GM19351 (cell line): Measurements from ENCODE around the gene RFX2.
A peak's percentile ranks its signal among the peaks of the same experiment; 100 is the strongest.
"Not testable (repeated sequence)": the region's sequence is repeated elsewhere in the genome, so short reads cannot be mapped to it uniquely, and the experiment has no call there.

Source experiments
- ATAC-seq: cut with Tn5 transposase; IDR thresholded peaks from one replicate; pipeline ENCODE4 v1.9.1; 2021; ENCODE audit warnings: mild to moderate bottlenecking, moderate library complexity; ENCODE audit not compliant: unreplicated experiment

Gene RFX2

DNA sequence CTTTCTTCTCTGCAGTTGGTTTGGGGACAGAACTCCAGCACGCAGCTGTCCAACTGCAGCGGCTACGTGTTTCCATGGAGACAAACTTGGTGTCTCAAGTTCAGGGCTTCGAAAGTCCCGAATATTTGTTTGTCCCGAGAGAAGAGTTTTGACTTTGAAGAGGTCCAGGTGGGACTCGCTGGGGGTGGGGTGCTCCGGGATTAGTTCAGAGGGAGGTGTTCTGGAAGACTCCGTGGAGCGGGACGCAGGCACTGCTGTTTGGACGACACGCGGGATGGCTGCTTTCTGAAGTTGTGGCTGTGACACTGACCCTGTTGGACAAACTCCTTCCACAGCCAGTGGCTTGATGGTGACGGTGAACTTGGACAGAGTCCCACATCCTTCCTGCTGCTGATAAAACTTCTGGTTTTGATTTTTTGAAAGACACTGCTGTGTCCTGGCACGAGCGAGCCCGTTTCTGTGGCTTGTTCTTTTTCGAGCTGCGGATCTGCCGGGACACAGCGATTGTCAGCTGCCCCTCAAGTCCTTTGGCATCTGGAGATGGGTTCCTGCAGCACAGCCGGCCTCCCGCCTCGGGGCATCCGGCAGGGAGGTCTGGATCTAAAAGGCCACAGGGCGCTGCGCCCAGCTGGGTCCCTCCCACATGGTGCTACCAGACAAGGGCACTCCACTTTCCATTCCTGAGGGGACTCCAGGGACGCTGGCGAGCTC, 116.5 kb downstream of the RFX2 start:
- ATAC-seq, result no peak

GRCh38 chr19:5993201-5993600, 117.1 kb downstream of the RFX2 start:
- ATAC-seq, result no peak

- ATAC-seq, result no peak
Measured at GRCh38 chr19:5992756-5993155, 117.5 kb downstream of the RFX2 start.

- no peak for ATAC-seq
Measured at GRCh38 chr19:5991244-5991838, 119.0 kb downstream of the RFX2 start.

- ATAC-seq, result no peak
Measured at GRCh38 chr19:5990289-5990797, 120.0 kb downstream of the RFX2 start.

- ATAC-seq, result no peak
Measured at GRCh38 chr19:5989388-5990074, 120.8 kb downstream of the RFX2 start.

GRCh38 chr19:5988517-5989387, 121.5 kb downstream of the RFX2 start:
- no peak for ATAC-seq

GRCh38 chr19:5987077-5987818, 123.1 kb downstream of the RFX2 start:
- ATAC-seq, result no peak

DNA sequence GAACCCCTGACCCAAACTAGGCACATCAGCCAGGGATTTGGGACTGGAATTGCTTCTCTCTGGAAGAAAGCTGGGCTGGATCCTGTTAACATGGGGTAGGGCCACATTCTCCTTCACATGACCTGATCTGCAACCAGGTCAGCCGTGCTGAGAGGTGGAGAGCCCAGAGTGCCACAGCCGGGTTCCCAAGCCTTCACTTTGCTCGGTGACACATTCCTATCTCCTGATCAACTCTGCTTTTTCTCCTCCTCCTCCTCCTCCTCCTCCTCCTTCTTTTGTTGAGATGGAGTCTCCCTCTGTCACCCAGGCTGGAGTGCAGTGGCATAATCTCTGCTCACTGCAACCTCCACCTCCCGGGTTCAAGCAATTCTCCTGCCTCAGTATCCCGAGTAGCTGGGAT, 124.5 kb downstream of the RFX2 start:
- not testable (repeated sequence) for ATAC-seq

DNA sequence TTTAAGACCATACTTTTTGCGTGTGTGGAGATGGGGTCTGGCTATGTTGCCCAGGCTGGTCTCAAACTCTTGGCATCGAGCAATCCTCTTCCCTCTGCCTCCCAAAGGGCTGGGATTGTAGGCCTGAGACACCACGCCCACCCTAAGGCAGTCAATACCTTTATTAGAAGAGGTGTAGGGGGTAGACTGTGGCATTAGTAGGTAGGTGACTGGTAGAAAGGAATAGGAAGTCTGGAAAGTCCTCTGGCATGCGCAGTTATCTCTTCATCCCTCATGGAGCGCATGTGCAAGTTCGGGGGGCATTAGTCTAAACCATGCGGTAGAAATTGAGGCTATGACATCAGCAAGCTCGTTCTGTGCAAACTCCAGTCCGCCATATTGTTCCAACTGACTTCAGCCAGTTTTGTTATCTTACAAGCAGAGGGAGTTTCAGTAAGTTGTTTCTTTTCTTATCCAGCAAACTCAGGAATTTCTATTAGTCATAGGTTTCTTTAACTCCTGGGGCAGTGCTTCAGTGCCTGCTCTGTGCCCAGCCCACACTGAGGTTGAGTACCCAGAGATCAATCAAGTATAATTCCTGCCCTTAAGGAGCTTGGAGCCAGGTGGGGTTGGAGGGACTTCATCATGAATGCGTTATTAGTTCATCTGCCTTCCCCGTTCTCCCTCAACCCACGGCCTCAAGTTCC, 125.1 kb downstream of the RFX2 start:
- ATAC-seq, result no peak

GRCh38 chr19:5984600-5984999, 125.7 kb downstream of the RFX2 start:
- no peak for ATAC-seq

GRCh38 chr19:5983367-5983955, 126.8 kb downstream of the RFX2 start:
- ATAC-seq, result no peak

GRCh38 chr19:5978606-5979552, 131.4 kb downstream of the RFX2 start:
- ATAC-seq, result no peak

DNA sequence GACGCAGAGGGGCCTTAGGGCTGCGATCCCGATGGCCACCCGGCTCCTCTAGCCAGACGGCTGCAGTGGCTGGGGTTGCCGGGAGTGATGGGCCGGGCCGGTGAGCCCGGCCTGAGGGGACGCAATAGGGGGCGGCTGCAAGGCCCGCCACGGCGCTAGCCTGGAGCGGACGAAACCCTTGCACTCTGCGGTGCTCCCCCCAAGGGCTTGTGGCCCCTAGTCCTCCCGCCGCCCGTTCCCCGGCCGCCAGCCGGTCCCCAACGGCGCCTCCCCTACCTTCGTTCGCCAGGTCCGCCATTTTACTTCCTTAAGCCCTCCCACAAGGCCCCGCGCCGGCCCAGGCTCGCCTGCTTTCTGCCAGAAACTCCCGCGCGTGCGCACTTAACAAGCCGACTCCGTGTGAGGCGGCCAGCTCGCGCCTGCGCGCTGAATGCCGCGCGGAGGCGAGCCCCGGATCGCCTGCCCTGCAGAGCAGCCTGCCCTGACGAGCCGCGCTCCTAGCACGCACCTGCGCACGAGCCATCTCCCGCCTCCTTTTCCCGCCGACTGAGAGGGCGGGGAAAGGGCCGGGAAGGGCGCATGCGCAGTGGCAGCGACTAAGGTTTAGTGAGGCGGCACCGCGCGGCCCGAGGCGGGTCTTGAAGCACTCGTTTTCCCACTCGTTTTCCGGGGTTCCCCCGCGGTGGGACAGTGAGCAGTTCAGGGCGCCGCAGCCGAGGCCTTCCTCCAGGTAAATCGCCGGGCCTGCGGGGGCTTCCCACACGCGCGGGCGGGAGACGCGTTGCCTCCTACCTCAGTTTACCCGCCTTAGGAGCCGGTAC, 132.3 kb downstream of the RFX2 start, which contains the start of gene RANBP3:
RANBP3 (minus strand) TSS at position 356 of the 821 bp plus-strand sequence; CDS start at position 298, 58 bp downstream.
- ATAC-seq, result peak; percentile 82

DNA sequence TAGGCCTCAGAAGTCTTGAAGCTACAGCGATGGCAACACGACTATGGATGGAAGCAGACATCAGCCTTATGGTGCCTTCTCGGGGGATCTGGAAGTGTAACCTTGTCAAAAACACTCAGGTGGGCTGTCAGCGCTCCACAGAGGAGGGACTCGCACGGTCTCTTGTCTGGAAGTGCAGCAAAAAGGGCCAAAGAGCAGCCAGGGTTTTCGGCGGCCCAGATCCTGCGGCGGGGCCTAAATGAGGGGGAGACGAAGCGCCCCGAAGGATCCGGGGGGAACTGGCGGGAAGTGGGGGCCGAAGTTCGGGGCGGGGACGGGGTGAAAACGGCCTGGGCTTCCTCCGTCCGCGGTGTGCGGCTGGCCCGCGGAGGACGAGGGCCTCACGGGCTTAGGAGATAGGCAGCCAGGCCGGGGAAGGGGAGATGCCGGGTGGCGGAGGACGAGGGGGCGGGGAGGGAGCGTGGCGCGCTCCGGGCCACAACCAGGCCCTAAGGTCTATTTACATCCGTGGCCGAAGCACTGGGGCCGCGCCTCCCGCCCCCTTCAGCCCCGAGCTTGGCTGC, 133.0 kb downstream of the RFX2 start:
- ATAC-seq, result no peak

- no peak for ATAC-seq
Measured at GRCh38 chr19:5976768-5977167, 133.5 kb downstream of the RFX2 start.

DNA sequence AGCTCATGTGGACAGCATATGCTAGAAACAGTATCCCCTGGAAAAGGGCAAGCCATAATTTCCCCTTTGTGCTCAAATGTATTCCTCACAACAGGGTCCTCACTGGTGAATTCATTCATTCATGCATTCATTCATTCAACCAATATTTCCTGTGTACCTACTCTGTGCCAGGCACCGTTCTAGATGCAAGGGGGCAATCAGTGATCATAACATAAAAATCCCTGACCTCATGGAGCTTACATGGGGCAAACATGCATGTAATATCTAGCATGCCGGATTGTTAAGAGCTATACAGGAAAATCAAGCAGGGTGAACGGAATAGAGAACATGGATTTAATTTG, 134.9 kb downstream of the RFX2 start:
- no peak for ATAC-seq
